ENCODE measurements around the gene MAPKAPK5. TPM values are rescaled to one million over a fixed set of nuclear protein-coding genes. Genes with fewer than 3 reads are reported as not detected.

Gene MAPKAPK5
- total and polyA plus RNA-seq, 12 donors: 9.1 to 28.6 (median 23.4) TPM

- H3K27ac ChIP-seq: no peak overlapping the region
- intact Hi-C loops (cut with DNase I): no loop called here
- 55 to 77% methylated on average over 3 of the region's 3 CpGs for WGBS, 2 donors
- ATAC-seq: no peak
- peaks cover 0 to 6% (median 0%) of the 10 kb centered on the region in 9 donors for H3K36me3 ChIP-seq
- no peak for TF ChIP-seq CTCF (IDR thresholded peaks at IDR 0.05)
- H3K27me3 ChIP-seq: no peaks in the 10 kb centered on the region
- peaks cover 0 to 7% (median 0%) of the 10 kb centered on the region in 9 donors for H3K4me1 ChIP-seq
- DNase-seq: no peak
- H3K9me3 ChIP-seq: no peaks in the 10 kb centered on the region
- no peak overlapping the region for H3K4me3 ChIP-seq
Observed at GRCh38 chr12:111925171-111925570, 83.1 kb downstream of the MAPKAPK5 start.

- no peak for TF ChIP-seq CTCF (IDR thresholded peaks at IDR 0.05)
- ATAC-seq (no peak), DNase-seq (no peak)
- no peak overlapping the region for H3K27ac ChIP-seq
- H3K27me3 ChIP-seq: no peaks in the 10 kb centered on the region
- no peak overlapping the region for H3K4me3 ChIP-seq
- peaks cover 0 to 7% (median 0%) of the 10 kb centered on the region in 9 donors for H3K4me1 ChIP-seq
- WGBS, 2 donors: 98 to 99% methylated on average over 2 of the region's 2 CpGs
- H3K9me3 ChIP-seq: no peaks in the 10 kb centered on the region
- peaks cover 0 to 16% (median 0%) of the 10 kb centered on the region in 9 donors for H3K36me3 ChIP-seq
- intact Hi-C loops (cut with DNase I): no loop called here
Observed at GRCh38 chr12:111926631-111927030, 84.6 kb downstream of the MAPKAPK5 start.

DNA sequence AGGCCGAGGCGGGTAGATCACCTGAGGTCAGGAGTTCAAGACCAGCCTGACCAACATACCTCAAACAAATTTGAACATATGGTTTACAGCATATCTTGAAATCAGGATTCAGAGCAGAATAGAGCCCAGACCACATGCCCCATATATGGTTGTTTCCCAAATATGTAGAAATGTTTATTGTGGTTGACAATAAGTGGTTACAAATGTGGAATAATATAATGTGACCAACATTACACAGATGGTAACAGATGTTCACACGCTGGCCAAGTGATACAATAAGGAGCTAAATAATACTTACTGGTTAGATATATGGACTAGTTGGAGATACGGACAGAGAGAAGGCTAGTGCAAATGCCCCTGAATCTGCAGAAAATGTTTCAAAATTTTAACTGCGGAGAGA, 85.3 kb downstream of the MAPKAPK5 start:
- intact Hi-C loops (cut with DNase I): no loop called here
- DNase-seq (no peak), ATAC-seq (no peak)
- Histone ChIP-seq H3K4me1 (peaks cover 0 to 7% (median 0%) of the 10 kb centered on the region in 9 donors), H3K27me3 (no peaks in the 10 kb centered on the region), H3K27ac (no peak overlapping the region), H3K36me3 (peaks cover 0 to 23% (median 2%) of the 10 kb centered on the region in 9 donors), H3K4me3 (no peak overlapping the region), H3K9me3 (no peaks in the 10 kb centered on the region)
- whole genome bisulfite sequencing, 2 donors: 92 to 93% methylated on average over 5 of the region's 5 CpGs
- no peak for TF ChIP-seq CTCF (IDR thresholded peaks at IDR 0.05)

DNA sequence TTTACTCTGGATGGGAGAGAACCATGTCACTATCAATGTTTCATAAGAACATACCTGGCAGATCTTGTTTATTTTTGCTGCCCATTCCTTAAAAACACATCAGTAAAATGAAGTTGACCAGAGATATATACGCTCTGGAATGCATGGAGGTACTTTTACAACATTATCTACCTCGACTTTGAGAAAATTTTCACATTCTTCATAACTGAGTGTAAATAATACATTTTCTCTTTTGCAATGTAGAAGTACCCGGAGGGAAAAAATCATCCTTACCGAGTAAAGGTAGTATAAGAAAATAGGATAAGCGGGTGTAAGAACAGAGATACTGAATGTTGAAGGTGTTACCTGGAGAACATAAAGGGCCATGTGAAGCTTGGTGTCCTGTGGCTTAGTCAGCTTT, 90.2 kb downstream of the MAPKAPK5 start:
- no peak for ATAC-seq
- H3K36me3 ChIP-seq: peaks cover 0 to 41% (median 7%) of the 10 kb centered on the region in 9 donors
- no peak for TF ChIP-seq CTCF (IDR thresholded peaks at IDR 0.05)
- no peak overlapping the region for H3K4me3 ChIP-seq
- DNase-seq: no peak
- no peak overlapping the region for H3K27ac ChIP-seq
- H3K4me1 ChIP-seq: peaks cover 0 to 17% (median 2%) of the 10 kb centered on the region in 9 donors
- 91 to 94% methylated on average over 5 of the region's 5 CpGs for WGBS, 2 donors
- intact Hi-C loops (cut with DNase I): no loop called here
- H3K27me3 ChIP-seq: no peaks in the 10 kb centered on the region
- H3K9me3 ChIP-seq: no peaks in the 10 kb centered on the region
